HepG2 (cell line): ENCODE results near the gene HDHD3. TPM values are rescaled to one million over a fixed set of nuclear protein-coding genes. Genes with fewer than 3 reads are reported as not detected.
A peak's percentile ranks its signal among the peaks of the same experiment; 100 is the strongest.

Experiments used
- BCL6 ChIP-seq: IDR thresholded peaks from 2 replicates; pipeline ENCODE4 v1.6.1; 2016; ENCODE audit warnings: missing genetic modification reagents, missing compliant biosample characterization
- BRD4 ChIP-seq: sonication (generic); formaldehyde crosslinking; IDR thresholded peaks from 2 replicates; pipeline ENCODE4 v1.4.0; 2020; ENCODE audit warnings: missing genetic modification reagents
- ETV5 ChIP-seq: IDR thresholded peaks from 2 replicates; pipeline ENCODE4 v1.6.1; 2018; ENCODE audit warnings: missing biosample characterization, missing genetic modification reagents, inconsistent platforms, borderline replicate concordance
- MTF2 ChIP-seq: sonication (generic); formaldehyde crosslinking; IDR thresholded peaks from 2 replicates; pipeline ENCODE4 v1.5.0; 2020; ENCODE audit warnings: missing genetic modification reagents, borderline replicate concordance
- MZF1 ChIP-seq: sonication (generic); formaldehyde crosslinking; IDR thresholded peaks from 2 replicates; pipeline ENCODE4 v1.8.1; 2023; ENCODE audit warnings: mild to moderate bottlenecking, missing genetic modification reagents, borderline replicate concordance
- PRPF4 ChIP-seq: fragments of 200-400 bp; formaldehyde crosslinking; IDR thresholded peaks from 2 replicates; pipeline ENCODE4 v1.6.1; 2016; ENCODE audit warnings: low read length, low read depth; ENCODE audit not compliant: poor library complexity, severe bottlenecking
- ZBTB42 ChIP-seq: sonication (generic); formaldehyde crosslinking; IDR thresholded peaks from 2 replicates; pipeline ENCODE4 v1.5.0; 2020; ENCODE audit warnings: mild to moderate bottlenecking, missing genetic modification reagents
- ZFP36L1 ChIP-seq: sonication (generic); formaldehyde crosslinking; IDR thresholded peaks from 2 replicates; pipeline ENCODE4 v1.8.0; 2022; ENCODE audit warnings: mild to moderate bottlenecking, missing genetic modification reagents, moderate library complexity
- ZNF251 ChIP-seq: sonication (generic); formaldehyde crosslinking; IDR thresholded peaks from 2 replicates; pipeline ENCODE4 v1.9.0; 2021; ENCODE audit warnings: mild to moderate bottlenecking, missing genetic modification reagents
- ZNF510 ChIP-seq: sonication (generic); formaldehyde crosslinking; IDR thresholded peaks from 2 replicates; pipeline ENCODE4 v1.4.0; 2020; ENCODE audit warnings: low read depth, mild to moderate bottlenecking, missing genetic modification reagents
- ZNF619 ChIP-seq: sonication (generic); formaldehyde crosslinking; IDR thresholded peaks from 2 replicates; pipeline ENCODE4 v1.4.0; 2020; ENCODE audit warnings: mild to moderate bottlenecking, missing genetic modification reagents
- ZNF678 ChIP-seq: sonication (generic); formaldehyde crosslinking; IDR thresholded peaks from 2 replicates; pipeline ENCODE4 v1.4.0; 2020; ENCODE audit warnings: mild to moderate bottlenecking, missing genetic modification reagents
- ZNF850 ChIP-seq: sonication (generic); formaldehyde crosslinking; conservative IDR thresholded peaks from 2 replicates; pipeline ENCODE4 v1.9.0; 2021; ENCODE audit warnings: mild to moderate bottlenecking, missing genetic modification reagents
- ZSCAN12 ChIP-seq: sonication (generic); formaldehyde crosslinking; IDR thresholded peaks from 2 replicates; pipeline ENCODE4 v1.9.0; 2021; ENCODE audit warnings: mild to moderate bottlenecking, missing genetic modification reagents
- ZSCAN20 ChIP-seq: sonication (generic); formaldehyde crosslinking; IDR thresholded peaks from 2 replicates; pipeline ENCODE4 v1.4.0; 2020; ENCODE audit warnings: missing genetic modification reagents, mild to moderate bottlenecking, borderline replicate concordance
- polyA plus RNA-seq, 8 experiments: library from polyadenylated mRNA; depleted of rRNA in 3 of 8; stranded (reverse) in 7 of 8; unstranded in 1 of 8; fragments of >200 nt; fragmentation: Illumina TruSeq in 4 of 8; extraction: Trizol in 4 of 8; gene quantifications; 2 replicates each; pipeline versions ENCODE4 v1.2.1 to v1.2.3, GENCODE V29; 2011 to 2016; ENCODE audit warnings: low read depth in 4 of 8, missing spikeins in 1 of 8, mixed read lengths in 1 of 8; ENCODE audit not compliant: insufficient read depth in 1 of 8
- total RNA-seq, 5 experiments: library from RNA; depleted of rRNA; stranded (reverse); fragments of >200 nt; fragmentation: Illumina TruSeq; extraction: Trizol; gene quantifications; 2 replicates each; pipeline ENCODE4 v1.2.3, GENCODE V29; 2016; ENCODE audit warnings: low read depth in 1 of 5
- TF ChIP-seq, protein P1 (sequence below): sonication (generic); formaldehyde crosslinking; IDR thresholded peaks from 2 replicates; pipeline ENCODE4 v1.5.1; 2020; ENCODE audit warnings: mild to moderate bottlenecking, missing genetic modification reagents, moderate library complexity
- TF ChIP-seq, protein P2 (sequence below): sonication (generic); formaldehyde crosslinking; IDR thresholded peaks from 2 replicates; pipeline ENCODE4 v1.4.0; 2020; ENCODE audit warnings: missing genetic modification reagents
- TF ChIP-seq, protein P3 (sequence below): sonication (generic); formaldehyde crosslinking; IDR thresholded peaks from 2 replicates; pipeline ENCODE4; 2020; ENCODE audit warnings: missing genetic modification reagents, mild to moderate bottlenecking, borderline replicate concordance

HDHD3 gene
- total and polyA plus RNA-seq, 2 of the 13 experiments (the other 11 are each of a cell fraction or from before 2014, with no cell fraction given): 23.1 to 38.5 TPM

DNA sequence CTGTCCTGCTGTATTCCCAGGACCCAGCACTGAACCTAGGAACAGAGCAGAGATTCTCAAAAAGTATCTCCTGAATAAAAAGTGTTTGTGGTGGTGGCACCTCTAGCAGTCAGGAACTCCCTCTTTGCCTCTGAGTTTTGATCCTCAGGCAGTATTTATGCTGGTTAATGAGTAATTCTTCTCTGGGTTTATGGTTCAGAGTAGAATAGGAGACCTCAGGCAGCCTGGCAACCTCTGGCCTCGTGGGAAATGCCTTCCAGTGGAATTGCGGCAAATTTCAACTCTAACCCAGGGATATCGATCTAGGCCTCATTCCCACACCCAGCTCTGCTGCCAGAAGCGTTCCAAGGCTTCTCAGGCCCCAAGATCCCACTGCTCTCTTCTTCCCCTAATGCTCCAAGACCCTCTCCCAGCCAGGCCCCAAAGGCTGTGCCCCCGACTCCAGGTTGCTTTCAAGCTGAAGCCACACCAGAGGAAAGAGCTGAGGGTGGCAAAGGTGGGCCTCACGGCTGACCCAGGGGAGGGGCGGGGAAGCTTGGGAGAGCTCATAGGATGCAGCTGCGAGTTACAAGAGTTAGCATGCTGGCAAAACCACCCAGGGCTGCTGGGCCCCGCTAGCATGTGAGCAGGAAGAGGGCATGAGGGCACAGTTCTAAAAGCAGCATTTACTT, 10.9 kb upstream of the HDHD3 start (continued):
- peak; percentile 72 for TF ChIP-seq BCL6
- no peak for TF ChIP-seq ZNF678
- TF ChIP-seq ETV5 (CRISPR knock-in tag): peak; percentile 44; the same call in 1 of the 2 replicates
- TF ChIP-seq MTF2: no peak
- no peak for TF ChIP-seq PRPF4
- no peak for TF ChIP-seq ZBTB42 (CRISPR knock-in tag)
- TF ChIP-seq ZNF251 (CRISPR knock-in tag): no peak
- TF ChIP-seq, protein P1, sequence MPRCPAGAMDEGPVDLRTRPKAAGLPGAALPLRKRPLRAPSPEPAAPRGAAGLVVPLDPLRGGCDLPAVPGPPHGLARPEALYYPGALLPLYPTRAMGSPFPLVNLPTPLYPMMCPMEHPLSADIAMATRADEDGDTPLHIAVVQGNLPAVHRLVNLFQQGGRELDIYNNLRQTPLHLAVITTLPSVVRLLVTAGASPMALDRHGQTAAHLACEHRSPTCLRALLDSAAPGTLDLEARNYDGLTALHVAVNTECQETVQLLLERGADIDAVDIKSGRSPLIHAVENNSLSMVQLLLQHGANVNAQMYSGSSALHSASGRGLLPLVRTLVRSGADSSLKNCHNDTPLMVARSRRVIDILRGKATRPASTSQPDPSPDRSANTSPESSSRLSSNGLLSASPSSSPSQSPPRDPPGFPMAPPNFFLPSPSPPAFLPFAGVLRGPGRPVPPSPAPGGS (CRISPR knock-in tag): peak; percentile 60; the same call in 1 of the 2 replicates
- TF ChIP-seq, protein P2, sequence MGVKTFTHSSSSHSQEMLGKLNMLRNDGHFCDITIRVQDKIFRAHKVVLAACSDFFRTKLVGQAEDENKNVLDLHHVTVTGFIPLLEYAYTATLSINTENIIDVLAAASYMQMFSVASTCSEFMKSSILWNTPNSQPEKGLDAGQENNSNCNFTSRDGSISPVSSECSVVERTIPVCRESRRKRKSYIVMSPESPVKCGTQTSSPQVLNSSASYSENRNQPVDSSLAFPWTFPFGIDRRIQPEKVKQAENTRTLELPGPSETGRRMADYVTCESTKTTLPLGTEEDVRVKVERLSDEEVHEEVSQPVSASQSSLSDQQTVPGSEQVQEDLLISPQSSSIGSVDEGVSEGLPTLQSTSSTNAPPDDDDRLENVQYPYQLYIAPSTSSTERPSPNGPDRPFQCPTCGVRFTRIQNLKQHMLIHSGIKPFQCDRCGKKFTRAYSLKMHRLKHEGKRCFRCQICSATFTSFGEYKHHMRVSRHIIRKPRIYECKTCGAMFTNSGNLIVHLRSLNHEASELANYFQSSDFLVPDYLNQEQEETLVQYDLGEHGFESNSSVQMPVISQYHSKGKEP: no peak
- TF ChIP-seq ZNF850 (CRISPR knock-in tag): no peak
- TF ChIP-seq, protein P3, sequence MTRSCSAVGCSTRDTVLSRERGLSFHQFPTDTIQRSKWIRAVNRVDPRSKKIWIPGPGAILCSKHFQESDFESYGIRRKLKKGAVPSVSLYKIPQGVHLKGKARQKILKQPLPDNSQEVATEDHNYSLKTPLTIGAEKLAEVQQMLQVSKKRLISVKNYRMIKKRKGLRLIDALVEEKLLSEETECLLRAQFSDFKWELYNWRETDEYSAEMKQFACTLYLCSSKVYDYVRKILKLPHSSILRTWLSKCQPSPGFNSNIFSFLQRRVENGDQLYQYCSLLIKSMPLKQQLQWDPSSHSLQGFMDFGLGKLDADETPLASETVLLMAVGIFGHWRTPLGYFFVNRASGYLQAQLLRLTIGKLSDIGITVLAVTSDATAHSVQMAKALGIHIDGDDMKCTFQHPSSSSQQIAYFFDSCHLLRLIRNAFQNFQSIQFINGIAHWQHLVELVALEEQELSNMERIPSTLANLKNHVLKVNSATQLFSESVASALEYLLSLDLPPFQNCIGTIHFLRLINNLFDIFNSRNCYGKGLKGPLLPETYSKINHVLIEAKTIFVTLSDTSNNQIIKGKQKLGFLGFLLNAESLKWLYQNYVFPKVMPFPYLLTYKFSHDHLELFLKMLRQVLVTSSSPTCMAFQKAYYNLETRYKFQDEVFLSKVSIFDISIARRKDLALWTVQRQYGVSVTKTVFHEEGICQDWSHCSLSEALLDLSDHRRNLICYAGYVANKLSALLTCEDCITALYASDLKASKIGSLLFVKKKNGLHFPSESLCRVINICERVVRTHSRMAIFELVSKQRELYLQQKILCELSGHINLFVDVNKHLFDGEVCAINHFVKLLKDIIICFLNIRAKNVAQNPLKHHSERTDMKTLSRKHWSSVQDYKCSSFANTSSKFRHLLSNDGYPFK (CRISPR knock-in tag): no peak
- TF ChIP-seq ZNF510 (CRISPR knock-in tag): no peak; the same call in 1 of the 2 replicates
- peak; percentile 73; the same call in 1 of the 2 replicates for TF ChIP-seq BRD4 (CRISPR knock-in tag)
- TF ChIP-seq ZFP36L1: no peak
- TF ChIP-seq ZSCAN20 (CRISPR knock-in tag): no peak
- TF ChIP-seq MZF1 (CRISPR knock-in tag): no peak
- TF ChIP-seq ZNF619 (CRISPR knock-in tag): no peak
- no peak for TF ChIP-seq ZSCAN12 (CRISPR knock-in tag)
